Hematopoietic multipotent progenitor cell treated with erythropoietin and hydrocortisone succinate and interleukin-3 and kit ligand, for 4 days (in vitro differentiated cells): ENCODE data around the gene NCKAP5.

Experiments used
- DNase-seq: peaks from one replicate; pipeline ENCODE4 v3.0.0-alpha.2; 2015

Gene NCKAP5

GRCh38 chr2:133456971-133457370 lies 111.3 kb downstream of the NCKAP5 start:
- DNase-seq: no peak

DNA sequence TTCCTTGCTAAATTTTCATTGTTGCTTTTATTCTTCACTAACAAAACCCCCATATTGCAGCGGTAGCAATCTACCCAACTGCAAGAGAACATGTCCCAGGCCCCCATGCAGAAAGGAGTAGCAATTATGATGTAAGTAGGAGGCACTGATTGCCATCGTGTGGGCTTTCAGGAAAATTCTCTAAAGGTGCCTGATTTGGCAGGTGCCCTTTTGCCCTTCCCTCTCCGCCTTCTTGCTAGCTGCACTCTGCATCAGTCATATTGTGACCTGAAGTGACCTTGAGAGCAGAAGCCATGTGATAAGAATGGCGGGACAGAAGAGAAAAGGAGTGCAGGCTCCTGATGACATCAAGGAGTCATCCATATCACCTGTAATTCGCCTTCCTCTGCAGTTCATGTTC lies 112.1 kb downstream of the NCKAP5 start:
- no peak for DNase-seq

DNA sequence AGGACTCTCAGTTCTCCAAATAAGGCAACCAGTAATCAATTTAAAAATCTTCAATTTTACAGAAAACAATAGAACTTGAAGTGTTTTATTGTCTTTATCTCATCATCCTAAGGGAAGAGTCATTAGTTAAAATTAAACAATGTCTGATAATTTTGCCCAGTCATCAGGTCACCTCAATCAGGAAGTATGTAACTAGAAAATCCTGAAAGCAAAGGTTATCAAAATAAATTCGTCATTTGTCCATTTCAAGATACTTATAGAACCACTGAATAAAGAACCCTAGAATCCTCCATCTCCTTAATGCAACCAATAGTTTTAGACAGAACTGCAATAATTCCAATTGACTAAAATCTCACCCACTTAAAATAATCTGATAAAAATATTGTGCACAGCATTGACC lies 115.2 kb downstream of the NCKAP5 start:
- DNase-seq: no peak

DNA sequence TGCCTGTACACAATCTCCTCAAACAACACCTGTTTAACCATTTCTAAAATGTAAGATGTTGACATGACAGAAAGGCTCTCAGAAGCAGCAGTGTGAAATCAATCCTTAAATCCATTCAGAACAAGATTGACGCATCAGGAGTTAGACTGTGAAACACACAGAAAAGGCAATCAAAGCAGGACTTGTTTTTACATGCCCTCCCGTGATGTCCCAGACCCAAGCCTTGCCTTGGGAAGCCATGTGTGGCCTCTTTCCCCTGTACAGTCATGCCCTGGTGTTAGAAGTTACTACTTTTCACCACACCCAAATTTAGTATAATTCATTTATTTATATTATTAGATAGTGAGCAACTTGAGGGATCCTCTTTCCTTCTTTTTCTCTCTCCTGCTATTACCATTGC lies 115.7 kb downstream of the NCKAP5 start:
- no peak for DNase-seq

- no peak for DNase-seq
Measured at GRCh38 chr2:133452146-133452545, 116.1 kb downstream of the NCKAP5 start.

DNA sequence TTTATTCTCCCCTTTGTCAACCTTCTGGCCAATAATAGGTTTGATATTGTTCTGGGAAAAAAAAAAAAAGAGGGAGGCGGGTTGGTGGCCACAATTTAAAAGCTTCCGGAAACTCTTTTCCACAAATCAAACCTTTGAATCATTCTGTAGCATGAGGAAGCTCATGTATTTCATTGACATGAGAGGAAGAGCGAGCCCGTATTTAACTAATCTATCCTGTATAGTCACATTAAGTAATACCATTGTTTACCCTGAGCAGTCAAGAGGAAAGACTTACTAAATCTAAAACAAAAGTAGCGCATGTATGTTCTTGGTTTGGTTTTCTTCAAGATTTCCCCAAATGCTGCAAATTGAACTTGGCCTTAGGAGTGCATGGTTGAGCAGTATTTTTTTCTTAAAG lies 120.1 kb downstream of the NCKAP5 start:
- no peak for DNase-seq

DNA sequence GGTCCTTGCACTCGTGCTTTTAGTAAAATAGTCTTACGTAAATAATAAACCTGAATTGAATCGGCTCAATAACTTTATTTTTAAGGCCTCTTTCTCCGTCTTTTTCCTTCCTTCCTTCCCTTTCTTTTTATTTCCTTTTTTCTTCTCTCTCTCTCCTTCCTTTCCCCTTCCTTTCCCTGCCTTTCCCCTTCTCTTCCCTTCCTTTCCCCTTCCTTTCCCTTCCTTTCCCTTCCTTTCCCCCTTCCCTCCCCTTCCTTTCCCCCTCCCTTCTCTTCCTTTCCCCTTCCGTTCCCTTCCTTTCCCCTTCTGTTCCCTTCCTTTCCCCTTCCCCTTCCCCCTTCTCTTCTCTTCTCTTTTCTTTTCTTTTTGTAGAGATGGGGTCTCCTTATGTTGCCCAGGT lies 121.0 kb downstream of the NCKAP5 start:
- DNase-seq: no peak

DNA sequence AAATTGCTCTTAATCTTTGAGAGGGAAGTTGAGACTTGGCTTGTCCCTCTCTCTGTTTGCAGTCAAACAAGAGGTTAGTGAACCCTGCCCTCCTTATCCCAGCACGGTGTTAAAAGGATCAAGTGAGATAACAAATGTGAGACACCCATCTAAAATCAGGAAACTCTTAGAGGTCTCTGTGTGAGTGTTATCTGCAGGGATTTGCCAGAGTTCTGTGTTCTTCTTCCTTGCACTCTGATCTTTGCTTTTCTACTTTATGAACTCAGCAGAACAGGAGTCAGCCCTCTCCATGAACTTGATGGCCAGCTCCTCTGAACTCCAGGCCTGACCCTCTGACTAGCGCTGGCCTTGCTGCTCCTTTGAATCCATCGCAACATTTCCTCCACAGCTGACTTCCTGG lies 123.8 kb downstream of the NCKAP5 start:
- no peak for DNase-seq

DNA sequence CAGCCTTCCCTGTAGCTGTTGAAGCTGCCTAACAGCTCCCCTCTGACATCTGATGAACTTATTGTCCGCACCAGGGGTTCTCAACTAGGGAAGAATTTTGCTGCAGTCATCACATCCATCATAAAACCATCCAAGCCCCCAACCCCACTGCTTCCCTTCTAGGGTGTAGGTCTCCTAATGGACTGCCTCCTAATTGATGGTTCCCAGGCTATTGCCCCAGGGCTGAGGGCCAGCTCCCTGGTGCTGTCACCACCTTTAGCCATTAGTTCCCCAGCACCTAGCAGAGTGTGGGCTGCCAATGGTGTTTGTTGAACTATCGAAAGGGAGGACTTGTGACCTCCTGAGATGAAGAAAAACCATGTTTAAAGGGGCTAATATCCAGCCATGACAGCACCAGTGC lies 125.9 kb downstream of the NCKAP5 start:
- no peak for DNase-seq

GRCh38 chr2:133439565-133439920 lies 128.7 kb downstream of the NCKAP5 start:
- DNase-seq: no peak

DNA sequence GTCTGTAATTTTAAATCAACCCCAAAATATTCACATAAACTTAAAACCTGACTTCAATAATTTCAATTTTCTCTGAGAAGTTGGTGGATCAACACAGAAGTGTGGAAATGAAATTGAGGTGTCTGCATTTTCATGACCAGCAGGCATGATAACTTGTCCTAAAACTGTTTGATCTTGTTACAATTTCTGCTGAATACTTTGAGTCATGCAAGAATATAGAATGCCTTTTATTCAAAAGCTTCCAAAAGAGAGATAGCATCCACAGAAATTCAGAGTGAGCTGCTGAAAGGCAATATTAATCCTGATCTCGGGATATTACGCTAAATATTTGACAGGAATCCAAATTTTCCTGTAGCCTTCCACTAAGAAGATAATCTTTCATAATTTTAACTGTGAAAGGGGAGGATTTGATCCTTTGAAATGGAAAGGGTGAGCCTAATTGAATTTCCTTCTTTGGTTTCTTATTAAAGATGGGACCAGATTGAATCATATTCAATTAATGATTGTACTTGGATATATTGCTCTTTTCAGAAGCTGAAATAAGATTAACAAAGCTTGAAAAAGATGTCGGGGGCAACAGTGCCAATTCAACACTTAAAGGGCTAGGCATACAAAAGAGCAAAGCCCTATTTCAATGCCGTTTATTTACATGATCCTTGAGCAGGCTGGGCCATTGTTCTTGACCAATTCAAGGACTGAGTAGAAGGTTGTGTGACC lies 129.3 kb downstream of the NCKAP5 start:
- no peak for DNase-seq

- DNase-seq: no peak
Measured at GRCh38 chr2:133438026-133438425, 130.2 kb downstream of the NCKAP5 start.

DNA sequence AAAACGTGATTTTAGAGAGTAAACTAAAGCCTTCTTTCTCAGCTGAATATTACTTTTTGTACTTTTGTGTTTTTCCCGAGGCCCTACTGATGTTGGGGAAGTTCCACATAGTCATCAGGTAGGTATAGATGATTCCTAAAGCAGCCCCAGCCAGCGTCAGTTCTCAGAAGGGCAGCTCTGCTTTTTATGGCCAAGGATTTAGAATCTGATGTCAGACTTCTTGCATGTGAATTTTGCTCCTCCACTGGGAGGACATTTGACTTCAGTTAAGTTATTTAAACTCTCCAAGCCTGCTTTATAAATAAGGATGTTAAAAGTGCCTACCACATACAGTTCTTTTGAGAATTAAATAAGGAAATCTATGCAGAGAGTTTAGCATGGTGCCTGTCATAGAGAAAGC lies 130.8 kb downstream of the NCKAP5 start:
- DNase-seq: no peak

DNA sequence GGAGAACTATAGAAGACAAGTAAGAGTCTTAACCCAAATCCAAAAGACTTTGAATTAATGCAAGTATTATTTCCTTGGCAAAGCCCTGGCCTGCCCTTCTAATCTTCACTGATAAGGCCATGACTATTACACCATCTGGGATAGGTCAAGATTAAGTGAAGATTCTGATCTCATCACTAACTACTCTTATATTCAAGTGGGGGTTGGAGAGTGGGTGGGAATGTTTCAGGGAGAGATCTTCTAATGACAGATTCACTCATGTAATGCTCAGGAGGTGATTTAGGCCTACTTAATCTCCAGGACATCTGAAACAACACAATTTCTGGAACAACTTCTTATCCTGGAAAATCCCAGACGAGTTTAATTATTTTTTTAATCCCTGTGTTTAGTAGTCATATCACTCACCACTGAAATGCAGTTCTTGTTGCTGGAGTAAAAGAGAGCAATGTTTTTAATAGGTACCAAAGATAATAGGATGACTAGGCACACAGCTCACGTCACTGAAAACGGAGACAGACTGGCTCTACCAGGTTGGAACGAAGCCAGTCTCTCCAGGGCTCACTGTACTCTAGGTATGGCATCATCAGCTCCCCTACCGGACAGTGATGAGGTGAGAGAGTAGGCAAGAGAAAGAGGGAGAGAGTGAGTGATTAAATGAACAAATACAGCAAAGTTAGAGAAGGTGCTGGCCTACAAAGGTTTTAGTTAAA lies 133.1 kb downstream of the NCKAP5 start:
- no peak for DNase-seq

GRCh38 chr2:133433455-133434451 lies 134.5 kb downstream of the NCKAP5 start:
- no peak for DNase-seq

DNA sequence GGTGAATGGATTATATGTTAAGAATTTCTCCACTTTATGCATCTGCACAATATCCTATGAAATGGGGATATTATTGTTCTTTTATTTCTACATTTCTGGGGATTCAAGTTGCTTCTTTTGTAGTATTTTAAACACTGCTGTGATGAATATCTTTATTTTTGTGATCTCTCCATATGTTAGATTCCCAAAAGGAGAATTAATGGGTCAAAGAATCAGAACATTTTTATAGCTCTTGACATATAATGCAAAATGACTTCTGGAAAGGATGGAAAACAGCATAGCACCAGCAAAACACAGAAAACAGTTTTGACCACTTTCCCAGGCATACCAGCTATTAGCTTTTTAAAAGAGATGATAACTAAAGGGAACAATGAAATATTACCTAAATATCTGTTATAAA lies 135.5 kb downstream of the NCKAP5 start:
- no peak for DNase-seq

GRCh38 chr2:133431289-133431688 lies 137.0 kb downstream of the NCKAP5 start:
- DNase-seq: no peak

GRCh38 chr2:133426791-133427190 lies 141.5 kb downstream of the NCKAP5 start:
- no peak for DNase-seq

DNA sequence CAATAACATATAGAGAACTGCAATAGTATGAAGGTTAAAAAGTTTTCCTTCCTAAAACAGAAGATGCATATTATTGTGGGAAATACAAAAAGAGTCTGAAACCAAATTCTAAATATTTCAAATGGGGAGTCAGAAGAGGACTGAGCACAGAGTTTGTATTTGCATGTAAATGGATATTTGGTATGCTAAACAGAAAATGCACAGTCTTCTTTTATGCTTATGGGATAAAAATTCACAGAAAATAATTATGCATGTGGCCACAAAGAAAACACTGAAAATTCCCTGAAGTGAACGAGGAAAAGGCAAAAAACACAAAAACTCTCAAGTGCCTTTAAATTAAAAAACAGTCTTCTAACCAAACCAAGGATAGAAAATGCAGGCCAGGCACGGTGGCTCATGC lies 142.7 kb downstream of the NCKAP5 start:
- DNase-seq: no peak

DNA sequence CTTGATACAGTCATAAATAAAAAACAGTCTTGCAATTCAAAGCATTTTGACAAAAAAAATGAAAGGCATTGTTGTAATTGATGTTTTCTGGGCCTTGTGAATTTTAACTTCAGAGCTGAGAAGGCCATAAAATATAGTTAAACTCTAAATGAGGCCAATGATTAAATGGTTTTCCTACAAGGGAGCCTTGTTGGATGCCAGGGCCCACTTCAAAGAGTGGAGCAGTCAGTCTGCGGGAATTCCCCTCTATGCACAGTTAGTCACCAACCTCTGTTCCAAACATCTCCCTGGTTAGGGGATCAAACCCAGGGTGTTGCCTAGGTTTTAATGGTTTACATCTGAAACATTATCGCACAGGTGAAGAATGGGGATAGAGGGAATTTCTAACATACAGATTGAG lies 143.4 kb downstream of the NCKAP5 start:
- DNase-seq: no peak

DNA sequence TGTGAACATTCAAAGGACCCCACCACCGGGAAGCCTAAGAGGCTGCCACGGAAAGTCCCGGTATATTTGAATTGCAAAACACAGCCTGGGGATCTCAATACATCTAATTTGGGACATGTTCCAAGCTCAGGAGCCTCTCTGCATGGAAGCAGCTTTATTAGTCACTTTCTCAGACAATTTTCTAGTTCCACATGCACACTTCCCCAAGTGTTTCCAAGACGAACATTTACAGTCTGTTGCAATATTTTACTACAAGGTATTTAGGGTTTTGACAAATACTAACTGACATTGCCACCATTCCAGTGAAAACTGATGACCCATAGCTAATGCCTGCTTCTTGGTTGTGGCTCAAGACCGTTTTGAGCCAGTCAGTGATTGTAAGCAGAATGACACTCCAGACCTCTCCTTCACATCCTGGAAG lies 145.3 kb downstream of the NCKAP5 start:
- no peak for DNase-seq

DNA sequence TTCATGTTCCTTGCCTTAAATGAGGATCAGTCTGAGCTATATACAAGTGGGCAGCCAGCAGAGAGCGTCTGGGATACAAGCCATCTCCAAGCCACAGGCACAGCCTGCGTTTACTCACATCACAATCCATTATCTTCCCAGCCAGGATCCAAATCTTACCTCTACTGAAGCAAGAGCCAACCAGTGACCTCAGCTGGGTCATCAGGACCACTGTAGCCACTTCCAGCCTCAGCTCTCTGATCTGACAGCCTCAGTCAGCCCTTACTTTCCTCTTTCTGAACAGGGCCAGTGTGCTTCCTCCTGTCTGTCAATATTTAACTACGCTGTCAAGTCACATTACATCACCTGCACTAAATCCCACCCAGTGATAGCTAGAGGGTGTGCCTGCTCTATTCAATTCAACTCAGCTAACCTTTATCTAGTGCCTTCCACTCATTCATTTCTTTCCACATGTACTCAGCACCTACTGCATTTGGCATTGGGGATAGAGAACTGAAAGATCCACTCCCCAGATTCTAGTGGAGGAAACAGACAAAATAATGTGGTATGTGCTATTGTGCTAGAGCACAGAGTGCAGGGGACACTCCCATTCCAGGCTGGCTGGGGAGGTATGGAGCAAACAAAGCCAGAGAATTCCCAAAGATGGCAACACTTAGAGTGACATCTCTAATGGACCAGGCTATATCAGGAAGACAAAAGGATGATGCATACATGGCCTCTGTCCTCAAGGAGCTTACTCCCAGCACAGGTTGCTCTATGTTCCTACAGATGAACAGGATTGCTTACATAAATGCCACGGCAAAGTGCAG lies 146.5 kb downstream of the NCKAP5 start:
- DNase-seq: no peak

DNA sequence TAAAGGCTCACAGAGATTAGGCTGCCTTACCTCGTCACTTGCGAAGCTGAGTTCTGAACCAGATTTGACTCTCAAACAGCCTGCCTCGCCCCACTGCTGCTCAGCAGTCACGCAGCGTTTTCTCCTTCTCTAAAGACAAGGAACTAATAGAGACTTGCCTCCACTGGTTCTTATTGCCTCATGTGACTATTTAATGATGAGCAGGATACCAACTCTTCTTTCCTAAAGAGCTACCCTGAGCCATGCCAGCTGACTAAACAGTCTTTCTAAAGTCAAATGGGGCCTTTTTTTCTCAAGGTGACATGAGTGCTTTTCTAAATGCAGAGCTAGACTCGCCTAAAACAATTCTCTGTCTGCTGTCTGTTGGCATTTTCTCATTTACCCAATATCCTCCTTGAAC lies 147.5 kb downstream of the NCKAP5 start:
- DNase-seq: no peak
